ENCODE measurements around the gene SPAG8.

DNA sequence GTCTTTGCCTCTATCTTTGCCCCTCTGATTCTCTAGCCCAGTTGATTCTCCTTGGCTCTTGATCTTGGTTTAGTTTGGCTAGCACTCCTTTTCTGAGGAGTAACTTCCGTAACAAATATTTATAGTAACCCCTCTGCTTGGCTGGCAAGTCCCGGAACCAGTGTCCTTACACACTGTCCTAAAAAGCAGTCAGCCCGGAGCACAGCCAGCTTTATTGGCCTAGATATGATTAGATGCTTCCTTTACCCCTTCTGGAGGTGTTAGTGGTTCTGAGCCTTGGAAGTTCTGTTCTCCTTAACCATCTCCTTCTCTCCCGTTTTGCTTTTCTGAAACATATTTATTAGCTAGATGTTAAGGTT is 41.0 kb downstream of the SPAG8 start:
- TF ChIP-seq, protein P1, sequence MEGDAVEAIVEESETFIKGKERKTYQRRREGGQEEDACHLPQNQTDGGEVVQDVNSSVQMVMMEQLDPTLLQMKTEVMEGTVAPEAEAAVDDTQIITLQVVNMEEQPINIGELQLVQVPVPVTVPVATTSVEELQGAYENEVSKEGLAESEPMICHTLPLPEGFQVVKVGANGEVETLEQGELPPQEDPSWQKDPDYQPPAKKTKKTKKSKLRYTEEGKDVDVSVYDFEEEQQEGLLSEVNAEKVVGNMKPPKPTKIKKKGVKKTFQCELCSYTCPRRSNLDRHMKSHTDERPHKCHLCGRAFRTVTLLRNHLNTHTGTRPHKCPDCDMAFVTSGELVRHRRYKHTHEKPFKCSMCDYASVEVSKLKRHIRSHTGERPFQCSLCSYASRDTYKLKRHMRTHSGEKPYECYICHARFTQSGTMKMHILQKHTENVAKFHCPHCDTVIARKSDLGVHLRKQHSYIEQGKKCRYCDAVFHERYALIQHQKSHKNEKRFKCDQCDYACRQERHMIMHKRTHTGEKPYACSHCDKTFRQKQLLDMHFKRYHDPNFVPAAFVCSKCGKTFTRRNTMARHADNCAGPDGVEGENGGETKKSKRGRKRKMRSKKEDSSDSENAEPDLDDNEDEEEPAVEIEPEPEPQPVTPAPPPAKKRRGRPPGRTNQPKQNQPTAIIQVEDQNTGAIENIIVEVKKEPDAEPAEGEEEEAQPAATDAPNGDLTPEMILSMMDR (conservative IDR thresholded peaks at IDR 0.05 in 1 of 2, IDR thresholded peaks at IDR 0.05 in 1 of 2; ENCODE audit: extremely low read depth in 1 of 2, insufficient read depth in 1 of 2, low read depth in 1 of 2, low read length in 2 of 2): no peak
- TF ChIP-seq EZH2 (IDR thresholded peaks at IDR 0.05; ENCODE audit: borderline replicate concordance, low read length): no peak

Data from mammary epithelial cell (primary cell).